Activated effector memory CD4-positive, alpha-beta T cell treated with anti-CD3 and anti-CD28 coated beads, Interleukin-2, amount 50 U/mL, for 16 hours (primary cell): ENCODE measurements around the gene LAMP1.
"Not testable (repeated sequence)": the region's sequence is repeated elsewhere in the genome, so short reads cannot be mapped to it uniquely, and the experiment has no call there.

Experiments used
- DNase-seq: peaks from one replicate; pipeline ENCODE4 v3.0.0-alpha.2; 2020

Gene LAMP1

DNA sequence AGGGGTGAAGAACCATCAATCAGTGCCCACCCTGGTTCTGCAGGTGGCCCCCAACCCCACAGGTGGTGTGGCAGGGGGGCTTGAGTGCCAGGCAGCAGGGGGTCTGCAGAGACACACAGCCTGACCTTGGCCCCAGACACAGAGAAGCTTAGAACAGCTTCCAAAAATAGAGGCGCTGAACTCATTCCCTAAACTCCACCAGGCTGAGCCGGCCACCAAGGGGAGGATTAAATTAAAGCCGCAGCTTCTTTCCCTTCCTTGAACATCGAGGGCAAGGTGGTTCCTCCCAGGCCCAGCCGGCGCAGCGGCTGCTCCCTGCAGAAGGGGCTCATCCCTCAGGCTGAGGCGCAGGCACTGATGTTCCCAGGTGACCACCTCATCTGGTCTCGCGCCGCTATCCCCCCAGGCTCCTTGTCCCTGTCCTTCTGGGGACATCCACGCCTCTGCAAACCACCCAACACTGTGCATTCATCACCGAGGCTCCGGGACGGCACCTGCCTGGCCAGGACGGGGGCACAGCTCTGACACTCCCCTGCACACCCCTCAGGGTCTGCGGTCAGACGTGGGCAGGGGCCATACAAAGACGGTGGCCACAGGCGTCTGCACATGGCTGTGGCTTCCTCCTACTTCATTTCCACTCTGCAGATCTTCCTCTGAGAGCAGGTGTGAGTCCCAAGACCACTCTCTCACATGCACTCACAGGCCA is 30.9 kb downstream of the LAMP1 start:
- no peak for DNase-seq

GRCh38 chr13:113328851-113329250 is 31.8 kb downstream of the LAMP1 start:
- no peak for DNase-seq

DNA sequence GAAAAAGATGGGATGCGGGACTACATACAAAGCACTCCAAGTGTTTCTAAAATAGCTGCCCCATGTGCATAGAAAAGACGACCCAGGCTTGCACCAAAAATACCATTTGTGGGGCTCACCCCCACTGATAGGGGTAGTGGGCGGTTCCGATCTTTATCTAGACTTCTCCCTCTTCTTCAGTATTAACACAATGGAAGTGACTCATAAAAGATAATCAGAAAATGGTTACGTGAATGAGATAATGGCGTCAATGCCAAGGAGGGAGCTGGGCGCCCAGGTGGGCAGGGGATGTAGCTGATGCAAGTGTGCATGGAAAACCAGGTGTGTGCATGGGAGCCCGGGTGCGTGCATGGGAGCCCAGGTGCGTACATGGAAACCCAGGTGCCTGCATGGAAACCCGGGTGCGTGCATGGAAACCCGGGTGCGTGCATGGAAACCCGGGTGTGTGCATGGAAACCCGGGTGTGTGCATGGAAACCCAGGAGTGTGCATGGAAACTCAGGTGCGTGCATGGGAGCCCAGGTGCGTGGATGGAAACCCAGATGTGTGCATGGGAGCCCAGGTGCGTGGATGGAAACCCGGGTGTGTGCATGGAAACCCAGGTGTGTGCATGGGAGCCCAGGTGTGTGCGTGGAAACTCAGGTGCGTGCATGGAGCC is 32.7 kb downstream of the LAMP1 start:
- DNase-seq = no peak

DNA sequence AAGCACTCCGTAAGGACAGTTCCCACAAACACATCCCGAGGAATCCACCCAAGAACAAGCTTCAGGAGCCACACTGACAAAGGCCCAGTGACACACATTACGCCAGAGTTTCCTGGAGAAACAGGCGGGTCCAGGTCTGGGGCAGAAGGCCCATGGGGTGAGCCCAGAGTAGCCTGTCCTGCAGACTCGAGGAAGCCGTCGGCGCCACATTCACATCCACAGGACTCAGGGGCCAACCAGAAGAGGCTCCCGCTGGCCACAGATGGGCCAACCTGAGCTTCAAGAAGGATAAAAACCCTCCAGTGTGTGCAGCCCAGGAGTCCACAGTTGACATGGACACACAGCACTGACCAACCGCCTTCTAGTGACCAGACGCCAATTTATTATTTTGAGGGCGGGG is 35.6 kb downstream of the LAMP1 start:
- no peak for DNase-seq

DNA sequence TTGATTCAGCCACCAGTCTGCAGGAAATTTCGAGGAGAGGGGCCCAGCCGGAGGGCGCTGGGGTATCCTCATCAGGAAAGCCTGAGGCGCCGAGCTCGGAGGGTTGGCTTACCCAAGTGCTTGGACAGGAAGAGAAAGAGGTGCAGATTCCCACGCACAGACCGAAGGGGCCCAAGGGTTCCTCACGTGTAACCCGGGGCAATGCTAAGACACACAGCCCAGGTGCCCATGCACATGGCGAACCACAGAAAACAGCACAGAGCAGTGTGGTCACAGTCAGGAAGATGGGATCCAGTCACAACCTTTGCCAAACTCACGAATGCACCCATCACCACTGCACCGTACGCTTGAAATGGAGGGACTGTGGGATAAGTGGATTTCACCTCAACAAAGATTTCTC is 36.0 kb downstream of the LAMP1 start:
- no peak for DNase-seq

DNA sequence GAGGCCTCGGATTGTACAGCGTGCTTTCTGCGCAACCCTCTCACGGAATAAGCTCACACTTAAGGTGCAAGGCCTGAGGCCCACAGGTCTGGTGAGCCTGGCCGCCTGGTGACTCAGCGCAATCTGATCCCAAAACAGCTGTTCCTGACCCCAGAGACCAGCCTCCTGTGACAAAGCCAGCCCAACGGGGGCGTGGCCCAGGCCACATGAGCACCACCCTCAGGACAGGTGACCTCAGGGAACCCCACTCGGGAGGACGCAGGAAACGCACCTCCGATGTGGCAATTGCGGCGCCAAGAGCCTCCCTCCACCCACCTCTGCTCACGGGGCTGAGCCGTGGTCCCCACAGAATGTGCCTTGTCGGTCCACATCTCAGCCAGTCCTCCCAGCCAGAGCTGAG is 40.5 kb downstream of the LAMP1 start:
- DNase-seq = no peak

DNA sequence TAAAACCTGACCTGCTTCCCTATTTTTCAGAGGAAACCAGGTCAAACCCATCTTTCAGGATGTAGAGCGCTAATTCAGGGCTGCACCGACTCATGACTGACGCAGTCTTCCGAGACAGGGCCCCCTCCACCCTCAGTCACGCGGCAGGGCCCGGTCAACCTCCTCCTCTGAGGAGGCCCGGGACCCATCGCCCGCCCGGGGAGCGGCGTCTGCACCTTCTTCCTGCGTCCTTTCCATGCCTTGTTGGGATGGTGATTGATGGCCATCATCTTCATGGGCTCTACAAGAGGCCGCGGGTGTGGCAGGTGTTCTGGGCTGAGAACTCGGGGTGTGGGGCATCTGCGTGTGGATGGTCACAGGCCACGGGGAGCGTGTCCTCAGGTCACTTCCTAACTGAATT is 40.9 kb downstream of the LAMP1 start:
- DNase-seq = no peak

DNA sequence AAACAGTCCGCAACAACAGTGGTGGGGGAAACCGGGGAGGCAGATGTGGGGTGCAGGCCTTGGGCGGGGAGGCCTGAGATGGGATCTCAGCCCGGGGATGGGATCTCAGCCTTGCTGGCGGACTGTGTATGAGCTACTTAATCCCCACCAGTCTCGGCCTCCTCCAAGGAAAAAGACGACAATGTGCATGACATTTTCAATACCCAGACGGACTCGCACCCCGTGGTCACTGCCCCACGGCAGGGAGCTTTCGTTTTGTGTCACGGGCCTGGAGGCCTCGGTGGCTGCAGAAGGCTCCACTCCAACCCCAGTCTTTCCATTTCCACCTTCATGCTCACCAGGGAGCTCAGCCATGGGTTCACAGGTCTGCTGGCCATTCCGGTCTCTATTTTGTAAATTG is 41.4 kb downstream of the LAMP1 start:
- no peak for DNase-seq

GRCh38 chr13:113342820-113343691 is 46.0 kb downstream of the LAMP1 start:
- DNase-seq = no peak

DNA sequence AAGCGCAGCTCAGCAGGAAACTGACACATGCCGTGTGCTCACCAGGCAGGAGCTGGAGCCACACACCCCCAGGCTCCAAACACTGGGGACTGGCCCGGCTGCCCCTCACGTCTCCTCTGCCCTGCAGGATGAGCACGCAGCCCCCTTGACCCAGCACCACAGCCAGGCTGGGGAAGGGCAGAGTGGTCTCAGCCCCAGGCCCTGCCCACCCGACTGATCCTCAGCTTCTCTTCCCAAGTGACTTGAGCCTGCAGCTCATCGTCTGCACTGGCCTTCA is 46.6 kb downstream of the LAMP1 start:
- no peak for DNase-seq

- no peak for DNase-seq
Measured at GRCh38 chr13:113345486-113345885, 48.4 kb downstream of the LAMP1 start.

DNA sequence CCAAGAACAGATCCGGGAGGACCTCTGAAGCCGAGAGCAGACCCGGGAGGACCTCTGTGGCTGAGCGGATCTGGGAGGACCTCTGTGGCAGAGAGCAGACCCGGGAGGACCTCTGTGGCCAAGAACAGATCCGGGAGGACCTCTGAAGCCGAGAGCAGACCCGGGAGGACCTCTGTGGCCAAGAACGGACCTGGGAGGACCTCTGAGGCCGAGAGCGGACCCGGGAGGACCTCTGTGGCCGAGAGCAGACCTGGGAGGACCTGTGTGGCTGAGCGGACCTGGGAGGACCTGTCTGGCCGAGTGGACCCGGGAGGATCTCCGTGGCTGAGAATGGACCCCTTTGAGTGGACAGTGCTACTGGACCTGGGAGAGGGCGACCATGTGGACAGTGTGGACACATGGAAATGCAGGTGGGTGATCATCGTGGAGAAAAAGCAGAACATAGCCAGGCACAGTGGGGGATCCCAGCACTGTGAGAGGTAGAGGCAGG is 50.7 kb downstream of the LAMP1 start:
- DNase-seq = not testable (repeated sequence)

GRCh38 chr13:113348591-113348990 is 51.6 kb downstream of the LAMP1 start:
- no peak for DNase-seq

- no peak for DNase-seq
Measured at GRCh38 chr13:113349050-113349449, 52.0 kb downstream of the LAMP1 start.

GRCh38 chr13:113349491-113349890 is 52.5 kb downstream of the LAMP1 start:
- no peak for DNase-seq

DNA sequence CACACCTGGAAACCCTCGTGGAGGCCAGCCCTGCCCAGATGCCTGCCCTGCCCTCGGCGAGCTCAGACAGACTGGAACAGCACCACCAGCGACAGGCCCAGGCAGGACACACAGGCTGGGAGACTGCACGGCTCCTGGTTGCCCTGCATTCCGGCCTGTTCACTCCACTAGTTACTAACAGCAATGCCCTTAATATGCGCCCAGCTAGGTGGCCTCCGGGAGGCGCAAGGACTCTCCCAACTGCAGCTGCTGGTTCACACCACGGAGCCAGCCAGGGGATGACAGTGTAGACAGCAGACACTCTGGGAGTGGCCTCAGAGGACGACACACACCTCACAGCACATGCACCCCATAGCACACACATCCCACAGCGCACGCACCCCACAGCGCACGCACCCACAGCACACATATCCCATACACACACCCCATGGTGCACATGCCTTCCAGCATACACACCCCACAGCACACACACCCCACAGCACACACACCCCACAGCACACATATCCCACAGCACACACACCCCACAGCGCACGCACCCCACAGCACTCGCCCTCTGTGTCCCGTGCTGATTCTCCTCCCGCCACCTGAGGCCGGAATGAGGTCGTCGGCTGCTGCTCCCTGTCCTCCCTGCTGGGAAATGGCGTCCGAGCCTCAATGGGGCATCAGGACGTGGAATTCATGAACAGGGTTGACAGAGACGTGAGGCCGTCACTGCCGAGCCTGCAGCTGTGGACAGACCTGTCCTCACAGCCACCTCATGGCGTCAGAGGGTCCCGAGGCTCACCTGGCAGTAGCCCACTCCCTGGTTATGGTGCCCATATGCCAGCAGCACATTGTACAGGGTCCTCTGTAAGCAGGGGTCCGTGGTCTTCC is 53.3 kb downstream of the LAMP1 start:
- DNase-seq = no peak

GRCh38 chr13:113350938-113351335 is 53.9 kb downstream of the LAMP1 start:
- no peak for DNase-seq

DNA sequence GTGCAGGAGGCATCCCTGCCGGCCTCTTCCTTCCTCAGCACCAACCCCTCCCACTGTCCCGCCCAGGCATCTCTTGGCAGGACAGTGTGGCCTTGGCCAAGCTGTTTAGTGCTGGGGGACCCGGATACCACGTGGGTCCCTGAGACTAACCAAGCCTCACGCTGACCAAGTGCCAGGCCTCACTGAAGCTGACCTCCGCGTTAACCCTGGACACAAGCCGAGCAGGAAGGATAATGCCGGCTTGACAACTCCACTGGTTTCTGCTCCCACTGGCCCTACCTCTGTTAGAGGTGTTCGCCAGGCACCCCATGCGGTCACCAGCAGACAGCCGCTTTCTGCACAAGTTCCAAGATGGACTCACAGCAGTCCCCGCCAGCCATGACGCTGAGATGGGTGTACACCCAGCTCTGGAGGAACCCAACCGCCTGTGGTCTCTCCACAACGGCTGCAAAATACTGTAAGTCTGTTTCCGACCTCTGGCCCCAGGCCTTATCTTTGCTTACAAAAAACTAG is 54.5 kb downstream of the LAMP1 start:
- DNase-seq = peak; percentile 41

GRCh38 chr13:113353254-113353653 is 56.2 kb downstream of the LAMP1 start:
- no peak for DNase-seq

DNA sequence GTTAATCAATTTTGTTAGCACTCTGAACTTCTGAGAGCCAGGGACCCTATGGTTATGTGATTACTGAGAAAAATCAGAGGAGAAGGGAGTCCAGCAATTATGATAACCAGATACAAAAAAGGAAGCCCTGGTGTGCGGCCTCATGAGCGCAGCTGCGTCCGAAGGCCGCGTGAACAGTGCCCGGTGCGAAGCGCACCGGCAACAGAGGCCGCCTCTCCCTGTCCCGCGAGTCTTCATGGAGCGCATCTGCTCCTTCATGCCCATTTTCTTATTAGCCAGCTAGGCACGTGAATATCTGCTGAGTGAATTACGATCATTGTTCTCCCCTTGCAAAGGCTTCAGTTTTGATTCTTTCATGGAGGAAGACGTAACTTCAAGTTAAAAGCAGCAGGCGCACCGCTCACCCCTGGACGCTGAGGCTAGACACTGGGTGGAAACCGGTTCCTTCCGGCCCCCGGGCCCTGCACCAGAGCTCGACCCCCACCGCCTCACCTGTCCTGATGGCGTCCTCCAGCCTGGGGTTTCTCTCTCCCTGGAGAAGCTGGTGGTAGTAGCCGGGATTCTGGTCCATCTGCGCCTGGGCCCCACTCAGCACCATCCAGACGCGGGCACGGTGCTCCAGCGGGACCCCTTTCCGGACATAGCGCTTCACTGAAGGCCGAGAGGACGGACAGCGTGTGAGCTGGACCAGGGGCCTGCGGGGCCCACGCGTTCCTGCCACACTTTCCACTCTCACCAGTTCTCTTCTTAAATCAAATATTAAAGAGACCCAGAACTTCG is 58.0 kb downstream of the LAMP1 start:
- DNase-seq = peak; percentile 53

- no peak for DNase-seq
Measured at GRCh38 chr13:113355621-113356020, 58.6 kb downstream of the LAMP1 start.

GRCh38 chr13:113356596-113356995 is 59.6 kb downstream of the LAMP1 start:
- no peak for DNase-seq
